Aorta (tissue), 5 donors: ENCODE results near the gene RNF138. TPM values are rescaled to one million over a fixed set of nuclear protein-coding genes. Genes with fewer than 3 reads are reported as not detected.

ENCODE experiments used
- ATAC-seq: fragments of 200-7000 bp; cut with Tn5 transposase; one replicate; pipeline ENCODE4 v1.9.1; 2022; ENCODE audit warnings: moderate library complexity; ENCODE audit not compliant: low FRiP score
- DNase-seq, 2 donors: peaks; one replicate each; pipeline ENCODE4 v3.0.0-alpha.2; 2020
- H3K27ac ChIP-seq, 2 donors: one replicate each; pipeline ENCODE4 v1.5.1; 2013; ENCODE audit warnings: low read length in 2 of 2, mild to moderate bottlenecking in 2 of 2, moderate library complexity in 2 of 2, control low read depth in 1 of 2, inconsistent platforms in 1 of 2, low read depth in 1 of 2
- H3K27me3 ChIP-seq, 2 donors: one replicate each; pipeline ENCODE4 v1.6.1; 2013; ENCODE audit warnings: control low read depth in 1 of 2, low read length in 1 of 2, mild to moderate bottlenecking in 1 of 2, moderate library complexity in 1 of 2; ENCODE audit not compliant: insufficient read depth in 2 of 2, control insufficient read depth in 1 of 2
- H3K36me3 ChIP-seq, 2 donors: one replicate each; pipeline ENCODE4 v1.6.1; 2013; ENCODE audit warnings: control low read depth in 1 of 2, low read length in 1 of 2, mild to moderate bottlenecking in 1 of 2; ENCODE audit not compliant: insufficient read depth in 2 of 2, control insufficient read depth in 1 of 2
- H3K4me1 ChIP-seq, 2 donors: one replicate each; pipeline ENCODE4 v1.6.1; 2013; ENCODE audit warnings: low read length in 2 of 2, control low read depth in 1 of 2, mild to moderate bottlenecking in 1 of 2, moderate library complexity in 1 of 2; ENCODE audit not compliant: insufficient read depth in 2 of 2, control insufficient read depth in 1 of 2
- H3K4me3 ChIP-seq, 2 donors: one replicate each; pipeline ENCODE4 v1.5.1; 2013; ENCODE audit warnings: low read length in 2 of 2, control low read depth in 1 of 2, mild to moderate bottlenecking in 1 of 2
- H3K9me3 ChIP-seq: one replicate; pipeline ENCODE4 v1.6.1; 2013; ENCODE audit warnings: mild to moderate bottlenecking, low read length; ENCODE audit not compliant: control insufficient read depth
- WGBS, 2 donors: extraction: QIAGEN DNeasy Blood & Tissue Kit; methylation state at CpG; one replicate each; pipeline ENCODE4 v1.1.7; 2013; 5-methylcytosine and 5-hydroxymethylcytosine counted together
- intact Hi-C, 2 donors: fragments of 100-400 bp; cut with DNase I; formaldehyde crosslinking; loops; one replicate each; pipeline versions ENCODE4 v1.14.2 to v1.15.0; 2022
- long read RNA-seq, 2 donors: library from polyadenylated mRNA; unstranded; transcript quantifications; one replicate each; pipeline ENCODE4 v2.0.0, GENCODE V29; 2020 to 2021
- polyA plus RNA-seq, 2 donors: library from polyadenylated mRNA; stranded (reverse); fragments of 200-250 nt; gene quantifications; one replicate each; pipeline ENCODE4 v1.2.3, GENCODE V29; 2013
- total RNA-seq, 2 donors: library from RNA; stranded (reverse); fragmentation: NEBNext Ultra II Directional; extraction: Animal tissue kit (Norgen Biotek cat#: 25700); gene quantifications; one replicate each; pipeline ENCODE4 v1.2.1, GENCODE V29; 2021
- donor health status: healthy with polysubstance abuse.
- donor health status: Bipolar disorder and iron deficiency.
- donor health status: DM: no; HTN: no; CAD: no.
- donor health status: DM: no; HTN: no; CAD: no.
- donor health status: DM: yes; HTN: yes; CAD: no.

The RNF138 gene, protein sequence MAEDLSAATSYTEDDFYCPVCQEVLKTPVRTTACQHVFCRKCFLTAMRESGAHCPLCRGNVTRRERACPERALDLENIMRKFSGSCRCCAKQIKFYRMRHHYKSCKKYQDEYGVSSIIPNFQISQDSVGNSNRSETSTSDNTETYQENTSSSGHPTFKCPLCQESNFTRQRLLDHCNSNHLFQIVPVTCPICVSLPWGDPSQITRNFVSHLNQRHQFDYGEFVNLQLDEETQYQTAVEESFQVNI
- total RNA-seq (10 to 100 TPM; 21.0 to 22.4 TPM), polyA plus RNA-seq (10 to 100 TPM in 1 of 2 donors, 1 to 10 TPM in 1; 7.8 to 15.0 TPM)
- long read RNA-seq, donor 1, partial matches to known transcripts = 11 of 26 reads
- long read RNA-seq, donor 1, other reads (novel, unspliced or antisense) = 9 of 26 reads
- long read RNA-seq, donor 2, partial matches to known transcripts = 5 of 13 reads
- long read RNA-seq, donor 2, other reads (novel, unspliced or antisense) = 4 of 13 reads

DNA sequence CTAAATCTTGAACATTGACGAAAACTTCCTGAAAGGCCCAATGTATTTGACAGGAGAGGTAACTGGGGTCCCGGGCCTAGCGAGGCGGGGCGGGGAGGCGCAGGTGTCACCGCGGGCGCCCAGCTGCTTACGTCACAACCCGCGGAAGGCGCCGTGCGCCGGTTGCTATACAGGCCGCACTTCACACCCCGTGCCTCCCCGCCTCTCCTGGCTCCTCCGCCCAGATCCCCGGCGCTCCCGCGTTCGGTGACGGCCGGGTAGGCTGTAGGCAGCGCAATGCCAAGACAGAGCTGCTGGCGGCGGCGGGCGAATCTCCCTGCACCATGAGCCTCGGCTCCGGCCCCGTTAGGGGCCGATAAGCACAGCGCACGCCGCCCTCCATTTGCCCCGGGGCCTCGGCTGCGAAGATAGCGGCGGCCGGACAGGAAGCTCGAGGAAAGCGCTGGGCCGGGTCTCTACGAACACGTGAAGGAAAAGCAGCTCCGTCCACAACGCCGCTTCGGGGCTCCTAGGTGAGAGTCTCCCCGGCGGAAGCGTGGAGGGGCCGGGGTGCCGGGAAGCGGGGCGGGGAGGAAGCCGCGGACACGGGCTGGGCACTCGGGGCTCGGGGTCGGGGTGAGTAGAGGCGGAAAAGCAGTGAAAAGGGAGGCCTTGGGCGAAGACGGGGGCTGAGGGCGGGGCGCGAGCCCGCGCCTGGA is at the start of gene RNF138:
Gene RNF138, plus strand, starts transcription at position 151 of the 698 bp plus-strand sequence. CDS start 903 bp downstream, outside the sequence.
- no peaks in the 10 kb centered on the region for H3K36me3 ChIP-seq
- H3K4me3 ChIP-seq = peak within 1 kb of the TSS; percentile 62 to 85
- no peaks in the 10 kb centered on the region for H3K9me3 ChIP-seq
- H3K27me3 ChIP-seq = no peaks in the 10 kb centered on the region
- intact Hi-C loops = loop anchor here (2.0 to 10.0 kb wide), 5 partner anchors 147 to 383 kb away; partner anchors contain the start of genes GAREM1 (in 2 of the 2) and TRAPPC8 (in 2 of the 2)
- 1% methylated on average over 63 to 75 of the region's 75 CpGs for WGBS, 2 donors
- no peaks in the 10 kb centered on the region for H3K4me1 ChIP-seq
- H3K27ac ChIP-seq = peak within 1 kb of the TSS; percentile 84 to 97
- DNase-seq = peak; percentile 91 to 95
- peak; percentile 89 for ATAC-seq

DNA sequence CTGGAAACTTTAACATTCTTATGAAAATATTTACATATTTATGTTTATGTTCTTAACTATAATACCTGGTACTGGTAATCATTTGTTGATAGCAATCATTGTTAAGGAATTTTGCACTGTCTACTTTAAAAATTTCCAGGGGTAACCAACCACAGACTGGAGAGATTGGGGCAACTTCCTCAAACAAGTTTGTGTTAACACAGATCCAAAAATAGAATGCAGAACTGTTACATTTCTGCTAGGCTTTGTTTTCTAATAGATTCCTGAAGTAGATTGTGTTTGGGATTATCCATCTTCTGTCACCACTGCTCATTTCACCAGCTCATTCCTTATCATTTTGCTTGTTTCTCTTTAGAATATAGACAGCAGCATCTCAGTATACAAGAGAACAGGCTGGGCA is 49.3 kb upstream of the RNF138 start:
- no peaks in the 10 kb centered on the region for H3K4me1 ChIP-seq
- H3K27me3 ChIP-seq = no peaks in the 10 kb centered on the region
- no peak overlapping the region for H3K27ac ChIP-seq
- H3K9me3 ChIP-seq = peaks cover 1% of the 10 kb centered on the region
- ATAC-seq (no peak), DNase-seq (no peak)
- intact Hi-C loops = no loop called here
- no peaks in the 10 kb centered on the region for H3K36me3 ChIP-seq
- no peak overlapping the region for H3K4me3 ChIP-seq

DNA sequence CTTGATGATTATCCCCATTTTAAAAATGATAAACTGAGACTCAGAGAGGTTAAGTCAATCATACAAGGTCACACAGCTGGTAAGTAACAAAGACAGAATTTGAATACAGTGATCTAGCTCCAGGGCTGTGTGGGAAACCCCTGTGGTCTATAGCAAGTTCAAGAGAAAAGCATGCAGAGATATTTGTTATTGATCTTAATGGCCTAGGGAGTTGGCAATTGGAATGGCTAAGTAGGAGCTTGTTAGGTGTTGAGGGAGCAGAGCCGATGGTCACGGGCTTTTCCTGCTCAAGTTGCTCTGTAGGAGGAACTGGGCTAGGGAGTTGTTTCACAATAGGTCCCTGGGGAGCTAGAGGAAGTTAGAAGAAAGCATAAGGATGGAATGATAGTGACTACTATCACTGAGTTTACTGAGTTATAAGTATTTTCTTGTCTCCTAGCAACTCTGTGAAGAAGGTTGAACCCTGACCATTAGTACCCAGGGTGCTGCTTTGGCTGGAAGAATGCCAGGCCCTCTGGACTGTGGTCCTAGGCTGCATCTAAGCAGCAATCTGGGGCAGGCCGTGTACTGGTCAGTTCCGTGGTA is 43.1 kb upstream of the RNF138 start:
- Histone ChIP-seq H3K4me1 (no peaks in the 10 kb centered on the region), H3K27me3 (no peaks in the 10 kb centered on the region), H3K4me3 (no peak overlapping the region), H3K27ac (no peak overlapping the region), H3K36me3 (no peaks in the 10 kb centered on the region), H3K9me3 (no peaks in the 10 kb centered on the region)
- intact Hi-C loops = no loop called here
- ATAC-seq = peak; percentile 76
- peak in 1 of 2 donors; percentile 51 for DNase-seq
- WGBS, 2 donors = 70 to 74% methylated on average over 4 of the region's 4 CpGs

DNA sequence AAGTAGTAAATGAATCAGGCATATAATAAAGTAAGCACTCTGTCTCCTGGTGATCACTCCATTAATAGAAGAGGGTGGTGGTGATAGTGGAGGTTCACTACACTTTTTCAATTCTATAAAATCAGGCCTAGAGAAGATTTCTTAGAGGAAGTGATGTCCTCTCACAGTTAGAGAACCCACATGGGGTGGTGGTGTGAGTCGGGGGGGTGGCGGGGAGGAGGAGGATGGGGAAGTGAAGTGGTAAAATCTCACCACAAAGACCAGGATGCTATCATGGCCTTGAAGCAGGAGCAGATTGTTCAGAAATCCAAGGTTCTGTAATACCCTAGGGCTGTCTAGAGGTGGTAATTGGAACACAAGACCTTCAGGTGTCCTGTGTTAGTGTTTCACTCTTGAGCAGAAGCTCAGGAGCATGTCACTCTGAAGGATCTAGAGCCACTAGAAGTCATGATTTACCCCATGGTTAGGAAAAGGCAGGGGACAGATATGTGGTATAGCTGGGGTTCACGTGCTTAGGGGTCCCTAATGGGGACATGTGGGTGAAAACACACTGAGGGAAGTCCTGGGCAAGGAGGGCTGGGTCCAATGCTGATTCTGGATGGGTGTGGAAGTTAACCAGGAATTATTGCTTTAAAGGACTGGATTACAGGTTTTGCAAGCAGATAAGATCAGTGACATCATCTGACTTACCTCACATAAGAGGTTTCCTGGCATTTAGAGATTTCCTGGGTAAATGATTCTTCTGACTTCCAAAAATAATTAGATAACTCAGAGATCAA is 42.1 kb upstream of the RNF138 start:
- H3K4me1 ChIP-seq = no peaks in the 10 kb centered on the region
- intact Hi-C loops = no loop called here
- DNase-seq = peak in 1 of 2 donors; percentile 79
- no peak overlapping the region for H3K27ac ChIP-seq
- H3K36me3 ChIP-seq = no peaks in the 10 kb centered on the region
- 93 to 94% methylated on average over 3 of the region's 3 CpGs for WGBS, 2 donors
- no peak overlapping the region for H3K4me3 ChIP-seq
- H3K9me3 ChIP-seq = no peaks in the 10 kb centered on the region
- H3K27me3 ChIP-seq = no peaks in the 10 kb centered on the region
- ATAC-seq = no peak

DNA sequence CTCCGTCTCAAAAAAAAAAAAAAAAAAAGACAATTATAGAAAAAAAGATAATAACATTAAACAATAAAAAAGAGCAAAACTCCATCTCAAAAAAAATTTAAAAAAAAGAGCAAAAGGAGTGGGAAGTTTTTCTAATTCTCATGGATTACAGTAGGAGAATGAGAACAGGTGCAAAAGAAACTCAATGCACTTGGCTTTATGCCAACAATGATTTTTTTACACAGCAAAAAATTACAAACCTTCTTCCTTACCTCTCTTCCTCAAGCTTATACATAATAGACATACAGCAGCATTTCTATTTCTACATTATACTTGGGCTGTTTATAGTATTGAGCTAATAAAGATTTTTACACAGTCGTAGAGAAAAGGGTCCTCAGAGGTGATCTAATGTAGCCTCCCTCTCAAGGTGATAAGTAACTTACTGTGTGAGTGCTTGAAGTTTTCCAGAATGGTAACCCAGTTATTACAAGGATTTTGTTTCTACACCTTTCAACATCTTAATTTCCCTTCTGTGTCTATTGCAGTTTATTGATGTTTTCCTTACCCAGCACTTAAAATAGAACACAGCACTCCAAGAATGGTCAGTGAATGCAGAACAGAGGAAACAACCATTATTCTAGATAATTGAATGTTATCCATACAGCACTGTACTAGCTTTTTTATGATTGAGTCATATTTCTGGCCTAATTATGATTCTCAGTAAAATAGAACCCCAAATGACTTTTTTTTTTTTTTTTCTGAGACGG is 34.9 kb upstream of the RNF138 start:
- Histone ChIP-seq H3K4me1 (no peaks in the 10 kb centered on the region), H3K9me3 (no peaks in the 10 kb centered on the region), H3K27ac (no peak overlapping the region), H3K27me3 (no peaks in the 10 kb centered on the region), H3K36me3 (no peaks in the 10 kb centered on the region), H3K4me3 (no peak overlapping the region)
- intact Hi-C loops = no loop called here
- DNase-seq (no peak), ATAC-seq (no peak)
- WGBS, 2 donors = 68 to 74% methylated on average over 3 of the region's 3 CpGs

DNA sequence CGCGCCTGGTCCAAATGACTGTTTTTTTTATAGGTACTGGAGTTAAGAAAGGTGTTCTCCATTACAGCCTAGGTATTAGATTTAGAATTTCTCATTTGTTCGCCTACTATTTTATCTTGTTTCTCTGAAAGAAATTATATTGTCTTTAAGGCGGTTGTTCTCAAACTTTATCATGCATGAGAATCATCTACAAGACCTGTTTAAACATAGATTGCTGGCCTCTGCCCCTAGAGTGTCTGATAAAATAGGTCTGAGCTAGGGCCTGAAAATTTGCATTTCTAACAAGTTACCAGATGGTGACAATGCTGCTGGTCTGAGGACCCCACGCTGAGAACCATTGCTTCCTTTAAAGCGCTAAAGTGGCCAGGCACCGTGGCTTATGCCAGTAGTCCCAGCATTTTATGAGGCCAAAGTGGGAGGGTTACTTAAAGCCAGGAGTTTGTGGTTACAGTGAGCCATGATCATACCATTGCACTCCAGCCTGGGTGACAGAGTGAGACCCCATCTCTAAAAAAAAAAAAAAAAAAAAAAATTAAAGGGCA is 34.0 kb upstream of the RNF138 start:
- Histone ChIP-seq H3K4me1 (no peaks in the 10 kb centered on the region), H3K4me3 (no peak overlapping the region), H3K36me3 (no peaks in the 10 kb centered on the region), H3K27ac (no peak overlapping the region), H3K9me3 (no peaks in the 10 kb centered on the region), H3K27me3 (no peaks in the 10 kb centered on the region)
- DNase-seq (no peak), ATAC-seq (no peak)
- 82 to 86% methylated on average over 7 of the region's 7 CpGs for WGBS, 2 donors
- intact Hi-C loops = no loop called here

DNA sequence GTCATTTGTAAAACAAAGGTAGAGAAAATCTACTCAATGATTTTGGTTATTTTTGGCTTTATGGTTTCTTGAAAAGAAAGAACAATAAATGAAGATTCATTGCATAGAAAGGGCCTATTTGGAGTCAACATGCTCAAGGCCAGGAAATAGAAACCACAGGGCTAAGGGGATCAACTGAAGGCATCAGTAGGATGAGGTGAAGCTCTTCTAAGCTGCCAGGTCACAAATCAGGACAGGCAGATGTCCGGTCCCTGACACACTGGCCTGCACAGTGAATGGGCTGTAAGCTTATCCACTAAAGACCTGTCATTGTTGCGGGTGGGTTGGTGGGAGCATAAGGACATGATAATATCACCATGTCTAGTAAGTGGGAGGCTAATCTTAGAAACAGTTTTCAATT is 31.6 kb upstream of the RNF138 start:
- WGBS, 2 donors = 89 to 91% methylated on average over 2 of the region's 2 CpGs
- Histone ChIP-seq H3K4me3 (no peak overlapping the region), H3K27ac (no peak overlapping the region)

More for the DNA sequence above, 31.6 kb upstream of the RNF138 start:
- Histone ChIP-seq H3K36me3 (no peaks in the 10 kb centered on the region), H3K9me3 (no peaks in the 10 kb centered on the region), H3K27me3 (no peaks in the 10 kb centered on the region), H3K4me1 (no peaks in the 10 kb centered on the region)
- intact Hi-C loops = no loop called here
- ATAC-seq (no peak), DNase-seq (no peak)
